Activated CD4-positive, alpha-beta T cell treated with anti-CD3 and anti-CD28 coated beads, Interleukin-2, Interleukin-4, amounts not matched to agents 100 ng/mL and 50 ng/mL, durations not matched to agents 16 hours and 8 hours (primary cell): ENCODE data around the gene XYLT2.

Experiments
- DNase-seq: peaks from one replicate; pipeline ENCODE4 v3.0.0-alpha.2; 2020; ENCODE audit warnings: low spot score

XYLT2 gene

GRCh38 chr17:50348522-50349242 is 2.8 kb downstream of the XYLT2 start:
- DNase-seq, result no peak

GRCh38 chr17:50349243-50349600 is 3.3 kb downstream of the XYLT2 start:
- no peak for DNase-seq

- DNase-seq, result no peak
Observed at GRCh38 chr17:50350733-50351132, 4.8 kb downstream of the XYLT2 start.

- no peak for DNase-seq
Observed at GRCh38 chr17:50352072-50352692, 6.3 kb downstream of the XYLT2 start.

- no peak for DNase-seq
Observed at GRCh38 chr17:50352693-50353599, 7.0 kb downstream of the XYLT2 start.

- no peak for DNase-seq
Observed at GRCh38 chr17:50353600-50354195, 7.8 kb downstream of the XYLT2 start.

GRCh38 chr17:50354198-50354597 is 8.3 kb downstream of the XYLT2 start:
- DNase-seq, result no peak

GRCh38 chr17:50354776-50355175 is 8.8 kb downstream of the XYLT2 start:
- no peak for DNase-seq

- DNase-seq, result no peak
Observed at GRCh38 chr17:50355336-50355700, 9.4 kb downstream of the XYLT2 start.

- DNase-seq, result no peak
Observed at GRCh38 chr17:50355701-50356341, 9.9 kb downstream of the XYLT2 start.

GRCh38 chr17:50356418-50356817 is 10.5 kb downstream of the XYLT2 start:
- DNase-seq, result no peak

- DNase-seq, result no peak
Observed at GRCh38 chr17:50356892-50357510, 11.1 kb downstream of the XYLT2 start.

GRCh38 chr17:50358177-50358576 is 12.3 kb downstream of the XYLT2 start:
- no peak for DNase-seq

GRCh38 chr17:50359005-50359699 is 13.2 kb downstream of the XYLT2 start:
- DNase-seq, result no peak

- DNase-seq, result no peak
Observed at GRCh38 chr17:50359998-50360461, 14.1 kb downstream of the XYLT2 start.

GRCh38 chr17:50360486-50361115 is 14.7 kb downstream of the XYLT2 start:
- no peak for DNase-seq

- DNase-seq, result peak; percentile 69
Observed at GRCh38 chr17:50361561-50362480, 15.9 kb downstream of the XYLT2 start.

GRCh38 chr17:50362661-50363060 is 16.7 kb downstream of the XYLT2 start:
- DNase-seq, result no peak
